ENCODE results near the gene PKNOX1.
"Not testable (repeated sequence)": the region's sequence is repeated elsewhere in the genome, so short reads cannot be mapped to it uniquely, and the experiment has no call there.

PKNOX1 gene, protein sequence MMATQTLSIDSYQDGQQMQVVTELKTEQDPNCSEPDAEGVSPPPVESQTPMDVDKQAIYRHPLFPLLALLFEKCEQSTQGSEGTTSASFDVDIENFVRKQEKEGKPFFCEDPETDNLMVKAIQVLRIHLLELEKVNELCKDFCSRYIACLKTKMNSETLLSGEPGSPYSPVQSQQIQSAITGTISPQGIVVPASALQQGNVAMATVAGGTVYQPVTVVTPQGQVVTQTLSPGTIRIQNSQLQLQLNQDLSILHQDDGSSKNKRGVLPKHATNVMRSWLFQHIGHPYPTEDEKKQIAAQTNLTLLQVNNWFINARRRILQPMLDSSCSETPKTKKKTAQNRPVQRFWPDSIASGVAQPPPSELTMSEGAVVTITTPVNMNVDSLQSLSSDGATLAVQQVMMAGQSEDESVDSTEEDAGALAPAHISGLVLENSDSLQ

GRCh38 chr21:42973991-42974831 is at the start of gene PKNOX1:
TSS of gene PKNOX1 (plus strand) at chr21:42974562. CDS start at chr21:43004382, 29,820 bp downstream.
- DNase-seq, result peak; percentile 94

GRCh38 chr21:42925114-42925926 is 49.0 kb upstream of the PKNOX1 start, which contains the start of gene ERVH48-1:
TSS of gene ERVH48-1 (minus strand) at chr21:42925630. CDS start at chr21:42919006, 6,624 bp downstream.
- DNase-seq, result no peak

- not testable (repeated sequence) for DNase-seq
These were observed 46.7 kb upstream of the PKNOX1 start for GRCh38 chr21:42927474-42928200.

GRCh38 chr21:42929969-42930368 is 44.4 kb upstream of the PKNOX1 start:
- DNase-seq, result no peak

DNA sequence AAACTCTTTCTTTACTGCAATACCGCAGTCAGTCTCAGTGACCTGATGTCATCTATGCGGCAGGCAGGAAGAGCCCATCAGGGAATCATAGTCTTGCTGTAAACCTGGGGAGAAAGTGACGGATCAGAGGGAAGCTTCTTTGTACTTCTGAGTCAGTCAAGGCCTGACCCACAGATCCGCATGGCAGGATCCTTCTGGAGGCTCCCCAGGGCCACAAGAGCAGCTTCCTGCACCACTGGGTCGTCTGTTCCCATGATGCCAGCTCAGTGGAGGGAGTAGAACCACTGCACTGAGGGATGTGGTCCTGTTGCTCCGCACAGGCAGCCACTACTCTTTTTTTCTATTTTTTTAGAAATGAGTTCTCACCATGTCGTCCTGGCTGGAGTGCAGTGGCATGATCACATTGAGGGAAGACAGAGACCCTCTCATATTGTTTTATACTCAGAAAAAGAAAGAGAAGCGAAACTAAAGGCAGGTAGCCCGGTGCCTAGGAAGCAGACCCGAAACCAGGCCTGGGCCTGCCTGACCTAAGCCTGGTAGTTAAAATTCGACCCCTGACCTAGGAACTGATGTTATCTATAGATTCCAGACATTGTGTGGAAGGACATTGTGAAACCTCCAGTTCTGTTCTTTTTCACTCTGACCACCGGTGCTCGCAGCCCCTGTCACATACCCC is 42.7 kb upstream of the PKNOX1 start:
- DNase-seq, result no peak

- DNase-seq, result not testable (repeated sequence)
These were observed 41.8 kb upstream of the PKNOX1 start for GRCh38 chr21:42932378-42933136.

DNA sequence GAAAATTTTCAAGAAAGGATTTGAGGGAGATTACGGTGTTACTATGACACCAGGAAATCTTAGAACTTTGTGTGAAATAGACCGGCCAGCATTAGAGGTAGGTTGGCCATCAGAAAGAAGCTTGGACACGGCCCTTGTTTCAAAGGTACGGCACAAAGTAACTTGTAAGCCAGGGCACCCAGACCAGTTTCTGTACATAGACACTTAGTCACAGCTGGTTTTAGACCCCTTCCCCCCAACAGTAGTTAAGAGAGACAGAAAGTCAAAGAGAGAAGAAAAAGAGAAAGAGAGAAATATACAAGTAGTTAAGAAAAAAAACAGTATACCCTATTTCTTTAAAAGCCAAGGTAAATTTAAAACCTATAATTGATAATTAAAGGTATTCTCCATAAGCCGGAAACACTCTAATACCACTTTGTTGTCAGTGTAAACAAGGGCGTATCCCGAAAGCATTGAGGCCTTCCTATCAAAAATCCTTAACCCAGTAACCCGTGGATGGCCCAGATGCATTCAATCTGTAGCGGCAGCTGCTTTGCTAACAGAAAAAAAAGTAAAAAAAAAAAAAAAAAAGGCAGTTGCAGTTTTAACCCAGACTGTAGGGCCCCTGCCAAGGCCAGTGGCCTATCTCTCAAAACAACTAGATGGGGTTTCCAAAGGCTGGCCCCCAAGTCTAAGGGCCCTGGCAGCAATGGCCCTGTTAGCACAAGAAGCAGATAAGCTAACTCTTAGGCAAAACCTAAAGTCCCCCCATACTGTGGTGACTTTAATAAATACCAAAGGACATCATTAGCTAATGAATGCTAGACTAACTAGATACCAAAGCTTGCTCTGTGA is 41.0 kb upstream of the PKNOX1 start:
- DNase-seq, result not testable (repeated sequence)

DNA sequence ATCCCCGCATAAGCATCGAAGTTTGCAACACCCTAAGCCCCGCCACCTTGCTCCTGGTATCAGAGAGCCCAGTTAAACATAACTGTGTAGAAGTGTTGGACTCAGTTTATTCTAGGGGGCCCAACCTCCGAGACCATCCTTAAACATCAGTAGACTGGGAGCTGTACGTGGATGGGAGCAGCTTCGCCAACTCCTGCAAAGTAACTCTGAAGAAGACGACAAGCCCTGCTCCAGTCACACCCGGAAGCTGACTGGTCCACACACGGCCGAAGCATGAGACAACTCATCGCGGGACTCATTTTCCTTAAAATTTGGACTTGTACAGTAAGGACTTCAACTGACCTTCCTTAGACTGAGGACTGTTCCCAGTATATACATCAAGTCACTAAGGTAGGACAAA is 40.4 kb upstream of the PKNOX1 start:
- DNase-seq, result not testable (repeated sequence)

DNA sequence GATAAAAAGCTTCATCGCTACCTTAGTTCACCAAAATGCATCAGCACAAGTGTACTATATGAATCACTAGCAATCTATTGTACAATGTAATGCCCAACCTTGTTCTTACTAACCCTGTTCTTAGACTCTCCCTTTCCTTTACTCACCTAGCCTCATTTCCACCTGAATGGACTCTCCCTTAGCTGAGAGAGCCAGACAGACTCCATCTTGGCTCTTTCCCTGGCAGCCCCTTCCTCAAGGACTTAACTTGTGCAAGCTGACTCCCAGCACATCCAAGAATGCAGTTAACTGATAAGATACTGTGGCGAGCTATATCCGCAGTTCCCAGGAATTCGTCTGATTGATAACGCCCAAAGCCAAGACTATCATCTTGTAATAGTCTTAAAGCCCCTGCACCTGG is 38.0 kb upstream of the PKNOX1 start:
- not testable (repeated sequence) for DNase-seq

DNA sequence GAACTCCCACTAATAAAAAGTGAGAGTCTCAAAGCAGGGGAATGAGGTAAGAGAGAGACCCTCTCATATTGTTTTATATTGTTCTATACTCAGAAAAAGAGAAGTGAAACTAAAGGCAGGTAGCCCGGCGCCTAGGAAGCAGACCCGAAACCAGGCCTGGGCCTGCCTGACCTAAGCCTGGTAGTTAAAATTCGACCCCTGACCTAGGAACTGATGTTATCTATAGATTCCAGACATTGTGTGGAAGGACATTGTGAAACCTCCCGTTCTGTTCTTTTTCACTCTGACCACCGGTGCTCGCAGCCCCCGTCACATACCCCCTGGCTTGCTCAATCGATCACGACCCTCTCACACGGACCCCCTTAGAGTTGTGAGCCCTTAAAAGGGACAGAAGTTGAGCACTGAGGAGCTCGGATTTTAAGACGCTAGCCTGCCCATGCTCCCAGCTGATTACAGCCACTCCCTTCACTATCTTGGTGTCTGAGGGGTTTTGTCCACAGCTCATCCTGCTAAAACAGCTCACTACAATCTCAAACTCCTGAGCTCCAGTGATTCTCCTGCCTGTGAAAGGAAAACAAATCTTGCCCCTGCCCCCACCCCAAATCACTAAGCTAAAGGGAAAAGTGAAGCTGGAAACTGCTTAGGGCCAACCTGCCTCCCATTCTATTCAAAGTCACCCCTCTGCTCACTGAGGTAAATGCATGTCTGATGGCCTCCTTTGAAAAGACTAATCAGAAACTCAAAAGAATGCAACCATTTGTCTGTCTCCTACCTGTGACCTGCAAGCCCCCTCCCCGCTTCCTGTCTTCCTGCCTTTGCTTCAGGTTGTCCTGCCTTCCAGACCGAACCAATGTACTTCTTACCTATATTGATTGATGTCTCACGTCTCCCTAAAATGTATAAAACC is 37.1 kb upstream of the PKNOX1 start:
- not testable (repeated sequence) for DNase-seq

GRCh38 chr21:42937960-42938605 is 36.3 kb upstream of the PKNOX1 start:
- DNase-seq, result no peak

DNA sequence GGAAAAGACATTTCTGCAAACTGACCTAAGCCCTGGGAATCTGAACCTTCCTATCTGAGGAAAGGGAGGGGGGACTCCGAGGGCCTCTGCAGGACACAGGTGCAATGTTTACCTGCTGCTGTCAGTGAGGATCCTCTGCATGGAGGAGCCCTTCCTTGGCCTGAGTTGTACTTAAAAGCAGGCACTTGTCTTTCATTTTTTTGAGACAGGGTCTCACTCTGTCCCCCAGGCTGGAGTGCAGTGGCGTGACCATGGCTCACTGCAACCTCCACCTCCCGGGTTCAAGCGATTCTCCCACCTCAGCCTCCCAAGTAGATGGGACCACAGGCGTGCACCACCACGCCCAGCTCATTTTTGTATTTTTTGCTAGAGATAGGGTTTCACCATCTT is 35.8 kb upstream of the PKNOX1 start:
- DNase-seq, result not testable (repeated sequence)

DNA sequence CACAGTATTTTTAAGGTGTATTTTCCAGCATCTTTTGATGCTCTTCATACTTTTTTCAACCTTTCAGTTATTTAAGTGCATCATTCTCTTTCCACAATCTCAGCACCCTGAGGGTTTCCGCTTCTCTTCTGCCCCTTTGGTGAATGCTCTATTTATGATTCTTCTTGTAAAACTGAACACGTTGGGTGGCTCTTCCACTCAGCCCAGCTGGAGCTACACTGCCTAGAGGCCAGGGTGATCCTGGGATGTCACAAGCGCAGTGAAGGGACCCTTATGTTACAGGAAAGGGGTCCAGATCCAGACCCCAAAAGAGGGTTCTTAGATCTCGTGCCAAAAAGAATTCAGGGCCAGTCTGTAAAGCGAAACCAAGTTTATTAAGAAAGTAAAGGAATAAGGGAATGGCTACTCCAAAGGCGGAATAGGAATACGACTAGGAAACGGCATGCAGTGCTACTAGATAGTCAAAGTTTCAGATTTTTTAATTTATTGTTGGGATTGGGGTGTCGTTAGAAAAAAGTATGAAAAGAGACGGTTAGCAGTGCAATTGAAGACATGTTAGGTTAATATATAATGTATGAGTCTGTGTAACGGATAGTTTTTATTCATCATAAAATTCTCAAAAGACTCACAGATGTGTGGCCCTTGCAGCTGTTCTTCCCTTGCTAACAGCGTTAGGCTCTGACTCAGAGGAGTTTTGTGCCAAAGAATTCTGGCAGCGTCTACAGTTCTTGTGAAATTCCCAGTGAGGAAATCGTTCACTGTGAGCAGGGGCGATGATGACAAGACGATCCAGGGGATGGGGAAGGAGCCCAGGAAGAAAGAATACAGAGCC is 34.6 kb upstream of the PKNOX1 start:
- DNase-seq, result no peak

DNA sequence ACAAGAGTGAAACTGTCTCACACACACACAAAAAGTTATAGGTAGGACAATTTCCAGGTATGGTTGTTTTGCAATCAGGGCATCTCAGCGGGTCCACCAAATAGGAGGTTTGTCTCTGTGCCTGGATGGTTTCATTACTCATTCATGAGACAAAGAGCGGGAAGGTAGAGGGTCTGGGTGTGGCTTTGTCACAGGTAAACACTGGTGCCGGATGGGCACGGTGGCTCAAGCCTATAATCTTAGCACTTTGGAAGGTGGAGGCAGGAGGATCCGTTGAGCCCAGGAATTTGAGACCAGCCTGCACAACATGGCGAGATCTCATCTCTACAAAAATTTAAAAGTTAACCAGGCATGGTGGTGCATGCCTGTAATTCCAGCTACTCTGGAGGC is 32.7 kb upstream of the PKNOX1 start:
- no peak for DNase-seq

GRCh38 chr21:42942244-42942643 is 32.1 kb upstream of the PKNOX1 start:
- no peak for DNase-seq

DNA sequence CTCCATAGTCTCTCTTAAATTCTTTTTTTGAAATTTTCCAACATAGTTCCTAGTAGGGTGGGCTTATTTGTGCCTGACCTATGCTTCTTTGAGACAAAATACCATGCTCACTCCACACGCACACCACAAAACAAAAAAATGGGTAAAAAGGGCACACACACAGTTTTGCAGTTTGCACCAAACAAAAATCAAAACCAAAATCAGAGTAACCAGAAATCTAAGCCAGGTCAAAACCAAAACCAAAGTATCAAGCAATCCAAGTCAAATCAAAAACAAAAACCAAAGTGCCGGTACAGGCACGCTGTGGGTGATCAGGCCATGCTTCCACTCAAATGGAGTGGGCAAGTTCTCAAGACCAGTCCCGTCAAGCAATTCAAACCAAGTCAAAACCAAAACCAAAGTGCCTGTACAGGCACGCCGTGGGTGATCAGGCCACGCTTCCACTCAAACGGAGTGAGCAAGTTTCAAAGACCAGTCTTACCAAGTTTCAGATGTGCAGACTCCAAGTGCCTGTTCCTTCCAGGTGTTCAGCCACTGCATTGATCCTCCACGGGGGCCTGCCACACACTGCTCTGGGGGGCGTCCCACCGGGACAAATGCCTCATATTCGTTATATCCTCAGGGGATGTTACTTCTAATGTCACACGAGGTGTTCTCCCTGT is 25.1 kb upstream of the PKNOX1 start:
- not testable (repeated sequence) for DNase-seq

- not testable (repeated sequence) for DNase-seq
These were observed 23.2 kb upstream of the PKNOX1 start for GRCh38 chr21:42951193-42951592.
